Putamen (tissue), 1 donor: Measurements from ENCODE around the gene AP3S1.

Source experiments
- DNase-seq: peaks from one replicate; pipeline ENCODE4 v3.0.0-alpha.2; 2016; ENCODE audit warnings: low spot score

The AP3S1 gene

DNA sequence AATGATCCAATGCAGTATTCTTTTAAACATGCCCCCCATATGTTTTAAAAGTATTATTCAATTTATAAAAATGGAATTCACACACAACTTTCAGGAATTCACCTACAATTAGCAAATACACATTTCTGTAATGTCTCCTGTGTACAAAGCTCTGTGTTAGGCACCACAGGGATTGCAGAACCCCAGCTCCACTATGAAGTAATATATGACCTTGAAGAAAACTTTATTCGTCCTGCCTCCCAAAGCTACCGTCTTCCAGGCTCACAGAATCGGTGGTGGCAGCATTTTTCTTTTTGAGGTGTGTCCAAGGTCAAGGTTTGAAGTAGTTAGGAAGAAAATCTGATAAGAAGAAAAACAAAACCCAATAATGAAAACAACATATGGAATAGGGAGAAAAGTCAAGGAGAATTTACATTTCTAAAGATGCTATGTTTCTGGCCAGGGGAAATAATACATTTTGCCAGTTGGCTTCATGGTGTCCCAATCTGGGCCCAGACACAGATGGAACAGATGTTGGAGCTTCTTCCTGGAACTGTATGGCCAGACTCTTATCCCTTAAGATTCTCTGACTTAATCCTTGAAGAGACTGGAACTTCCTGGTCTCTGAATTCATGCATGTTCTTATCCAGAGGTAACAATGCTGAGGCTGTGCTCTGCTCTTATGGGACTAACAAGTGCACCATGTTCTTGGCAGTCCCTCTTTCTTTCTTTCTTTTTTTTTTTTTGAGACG, 98.5 kb downstream of the AP3S1 start:
- DNase-seq = no peak

- DNase-seq = no peak
These were observed 99.4 kb downstream of the AP3S1 start for GRCh38 chr5:115941051-115941675.

GRCh38 chr5:115944501-115944900, 102.8 kb downstream of the AP3S1 start:
- no peak for DNase-seq

DNA sequence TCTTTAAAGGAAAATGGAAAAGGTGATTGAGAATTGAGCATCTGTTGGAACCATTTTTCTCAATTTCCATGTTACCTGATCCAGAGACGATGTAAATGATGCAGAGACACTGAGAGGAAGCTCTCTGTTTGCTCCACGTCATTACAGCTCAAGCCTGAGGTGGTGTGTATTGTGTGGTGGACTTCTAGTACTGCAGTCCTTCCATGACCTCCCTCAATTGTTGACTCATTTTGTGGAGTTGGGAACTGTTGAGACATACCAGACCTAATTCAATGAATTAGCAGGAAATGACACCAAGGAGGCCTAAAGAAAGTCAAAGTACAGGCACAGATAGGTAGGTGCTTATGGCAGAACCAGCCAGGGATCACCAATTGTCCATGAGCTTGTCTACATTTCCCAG, 104.9 kb downstream of the AP3S1 start:
- no peak for DNase-seq

DNA sequence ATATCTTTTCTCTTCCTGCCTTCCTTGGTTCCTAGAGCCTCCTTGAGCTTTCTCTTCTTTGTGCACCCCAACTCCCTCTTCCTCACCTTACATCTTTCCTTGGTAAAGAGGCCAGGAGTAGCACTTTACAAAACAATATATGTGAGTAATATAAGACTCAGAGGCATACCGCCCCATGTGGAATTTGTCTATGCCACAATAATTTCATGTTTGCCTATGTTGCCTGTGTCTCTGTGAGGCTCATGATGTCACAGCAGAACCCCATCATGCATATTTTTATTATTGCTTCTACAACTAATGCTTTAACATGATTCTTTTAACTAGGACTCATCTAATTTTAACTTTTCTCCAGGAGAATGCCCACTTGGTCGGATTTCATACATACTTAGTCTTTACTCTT, 105.5 kb downstream of the AP3S1 start:
- no peak for DNase-seq

- DNase-seq = no peak
These were observed 106.4 kb downstream of the AP3S1 start for GRCh38 chr5:115948091-115948534.

DNA sequence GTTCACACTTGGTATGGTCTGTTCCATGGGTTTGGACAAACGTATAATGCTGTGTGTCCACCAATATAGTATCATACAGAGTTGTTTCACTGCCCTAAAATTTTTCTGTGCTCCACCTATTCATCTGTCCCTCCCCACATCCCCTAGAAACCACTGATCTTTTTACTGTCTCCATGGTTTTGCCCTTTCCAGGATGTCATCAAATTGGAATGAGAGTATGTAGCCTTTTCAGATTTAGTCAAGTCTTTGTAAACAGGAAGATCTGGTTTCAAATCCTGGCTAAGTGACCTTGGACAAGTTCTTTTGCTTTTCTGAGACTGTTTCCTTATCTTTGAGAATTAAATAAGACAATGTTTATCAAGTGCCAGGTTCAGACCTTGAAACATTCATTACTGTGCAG, 107.4 kb downstream of the AP3S1 start:
- no peak for DNase-seq

- DNase-seq = no peak
These were observed 110.9 kb downstream of the AP3S1 start for GRCh38 chr5:115952588-115952987.

DNA sequence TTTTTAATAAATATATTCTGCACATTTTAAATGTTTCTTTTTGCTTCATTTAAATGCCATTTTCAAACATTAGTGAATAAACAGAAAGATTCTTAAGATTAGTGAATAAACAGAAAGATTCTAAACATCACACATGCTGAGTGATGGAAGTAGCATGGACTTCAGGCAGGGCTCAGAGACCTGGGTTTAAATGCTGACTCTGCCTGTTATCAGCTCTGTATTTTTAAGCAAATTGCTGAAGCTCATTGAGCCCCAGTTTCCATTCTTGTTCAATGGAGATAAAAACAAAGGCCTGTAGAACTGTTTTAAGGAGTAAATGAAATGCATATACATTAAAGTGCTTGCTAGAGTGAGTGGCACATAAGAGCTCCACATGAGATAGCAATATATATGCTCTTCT, 112.4 kb downstream of the AP3S1 start:
- no peak for DNase-seq

GRCh38 chr5:115956957-115957356, 115.2 kb downstream of the AP3S1 start:
- DNase-seq = no peak

DNA sequence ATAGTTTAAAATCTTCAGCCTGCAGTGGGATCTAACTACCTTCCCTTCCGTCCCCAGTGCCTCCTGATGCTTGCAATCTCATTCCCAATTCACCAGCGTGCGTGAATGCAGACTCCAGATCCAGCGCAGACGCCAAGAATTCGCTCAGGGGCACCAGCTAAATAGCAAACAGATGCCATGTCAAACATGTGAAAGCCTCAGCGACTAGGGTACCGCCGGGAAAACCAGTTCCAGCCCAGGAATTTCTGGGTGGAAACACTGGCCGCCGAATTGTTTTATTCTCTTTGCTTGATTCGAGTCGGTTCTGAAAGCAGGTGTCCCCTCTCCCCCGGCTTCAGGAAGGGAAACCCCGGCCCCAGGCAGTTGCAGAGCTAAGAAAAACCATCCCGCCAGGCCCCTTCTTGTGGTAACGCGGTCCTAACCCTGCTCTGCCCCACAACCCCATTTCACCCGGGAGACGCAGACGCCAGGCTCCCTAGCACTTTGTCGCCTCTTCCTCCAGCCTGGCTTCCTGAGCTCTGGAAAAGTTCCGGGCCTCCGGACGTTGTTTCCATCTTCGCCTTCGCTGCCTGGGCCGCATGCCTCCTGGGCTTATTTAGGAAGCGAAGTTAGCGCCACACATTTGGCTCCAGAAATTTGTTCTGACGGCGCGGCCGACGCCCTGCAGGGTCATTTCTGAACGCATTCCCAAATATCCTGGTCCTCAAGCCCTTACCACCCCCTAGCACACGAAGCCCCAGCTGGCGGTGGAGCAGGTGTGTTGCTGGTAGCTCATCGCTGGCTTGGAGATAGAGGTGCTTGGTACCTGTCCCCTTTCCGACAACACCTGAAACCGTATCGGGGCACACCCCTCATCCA, 119.9 kb downstream of the AP3S1 start:
- DNase-seq = no peak

DNA sequence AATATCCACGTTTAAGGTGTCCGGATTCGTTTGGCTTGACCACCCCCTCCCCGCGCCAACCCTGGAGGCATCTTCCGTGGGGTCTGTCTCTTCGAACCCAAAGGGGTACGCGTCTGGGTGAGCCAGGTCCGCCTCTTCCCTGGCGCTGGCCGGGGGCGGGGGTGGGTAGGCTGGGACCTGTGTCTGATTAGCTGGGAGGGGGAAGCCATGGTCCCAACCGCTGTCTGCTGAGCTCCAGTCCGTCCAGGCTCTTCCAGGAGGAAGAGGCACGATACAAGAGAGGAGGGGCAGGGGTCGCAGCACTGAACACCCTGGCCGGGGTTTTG, 120.5 kb downstream of the AP3S1 start, which contains the start of gene LVRN:
TSS of gene LVRN (plus strand) at position 237 of the 326 bp plus-strand sequence. CDS start 143 bp downstream, outside the sequence.
- DNase-seq = no peak

DNA sequence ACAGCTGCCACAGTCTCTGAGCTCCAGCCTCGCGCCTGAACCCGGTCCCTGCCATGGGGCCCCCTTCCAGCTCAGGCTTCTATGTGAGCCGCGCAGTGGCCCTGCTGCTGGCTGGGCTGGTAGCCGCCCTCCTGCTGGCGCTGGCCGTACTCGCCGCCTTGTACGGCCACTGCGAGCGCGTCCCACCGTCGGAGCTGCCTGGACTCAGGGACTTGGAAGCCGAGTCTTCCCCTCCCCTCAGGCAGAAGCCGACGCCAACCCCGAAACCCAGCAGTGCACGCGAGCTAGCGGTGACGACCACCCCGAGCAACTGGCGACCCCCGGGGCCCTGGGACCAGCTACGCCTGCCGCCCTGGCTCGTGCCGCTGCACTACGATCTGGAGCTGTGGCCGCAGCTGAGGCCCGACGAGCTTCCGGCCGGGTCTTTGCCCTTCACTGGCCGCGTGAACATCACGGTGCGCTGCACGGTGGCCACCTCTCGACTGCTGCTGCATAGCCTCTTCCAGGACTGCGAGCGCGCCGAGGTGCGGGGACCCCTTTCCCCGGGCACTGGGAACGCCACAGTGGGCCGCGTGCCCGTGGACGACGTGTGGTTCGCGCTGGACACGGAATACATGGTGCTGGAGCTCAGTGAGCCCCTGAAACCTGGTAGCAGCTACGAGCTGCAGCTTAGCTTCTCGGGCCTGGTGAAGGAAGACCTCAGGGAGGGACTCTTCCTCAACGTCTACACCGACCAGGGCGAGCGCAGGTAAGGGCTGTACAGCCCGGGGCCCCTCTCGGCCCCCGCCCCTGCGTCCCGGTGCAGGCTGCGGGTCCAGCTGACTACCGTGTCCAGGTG, 121.0 kb downstream of the AP3S1 start:
- no peak for DNase-seq

DNA sequence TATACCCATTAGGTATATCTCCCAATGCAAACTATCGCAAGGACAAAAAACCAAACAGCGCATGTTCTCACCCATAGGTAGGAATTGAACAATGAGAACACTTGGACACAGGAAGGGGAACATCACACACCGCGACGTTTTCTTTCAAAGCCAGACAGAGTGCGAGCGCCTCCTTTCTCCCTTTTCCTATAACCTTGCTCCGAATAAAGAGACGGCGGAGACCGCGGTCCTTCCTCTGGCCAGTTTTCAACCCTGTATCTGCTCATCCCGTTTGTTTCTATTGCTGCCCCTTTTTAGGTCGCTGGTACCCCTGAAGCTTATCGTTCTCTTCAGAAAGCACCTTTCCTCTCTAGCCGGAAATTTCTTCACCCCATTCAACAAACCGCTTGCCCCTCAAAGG, 121.8 kb downstream of the AP3S1 start:
- DNase-seq = no peak
